ENCODE results near the gene PEAK3.

Gene PEAK3

GRCh38 chr19:2315121-2315817, 33.3 kb upstream of the PEAK3 start:
- no peak for DNase-seq (ENCODE audit: low read depth in 2 of 2)

- DNase-seq (ENCODE audit: low read depth in 2 of 2), result no peak
These were observed 31.0 kb upstream of the PEAK3 start for GRCh38 chr19:2312820-2313501.

GRCh38 chr19:2311093-2311492, 29.1 kb upstream of the PEAK3 start:
- no peak for DNase-seq (ENCODE audit: low read depth in 2 of 2)

GRCh38 chr19:2309734-2310362, 27.9 kb upstream of the PEAK3 start:
- no peak for DNase-seq (ENCODE audit: low read depth in 2 of 2)

GRCh38 chr19:2308114-2308556, 26.2 kb upstream of the PEAK3 start, which contains the start of gene LINGO3:
Gene LINGO3, minus strand, starts transcription at chr19:2308154. Its CDS starts 16,378 bp downstream, at chr19:2291776.
- no peak for DNase-seq (ENCODE audit: low read depth in 2 of 2)

GRCh38 chr19:2307518-2308012, 25.6 kb upstream of the PEAK3 start:
- DNase-seq (ENCODE audit: low read depth in 2 of 2), result no peak

GRCh38 chr19:2306971-2307370, 25.0 kb upstream of the PEAK3 start:
- DNase-seq (ENCODE audit: low read depth in 2 of 2), result no peak

- no peak for DNase-seq (ENCODE audit: low read depth in 2 of 2)
These were observed 24.4 kb upstream of the PEAK3 start for GRCh38 chr19:2306281-2306806.

GRCh38 chr19:2305452-2306280, 23.7 kb upstream of the PEAK3 start:
- no peak for DNase-seq (ENCODE audit: low read depth in 2 of 2)

GRCh38 chr19:2303211-2303798, 21.3 kb upstream of the PEAK3 start:
- no peak for DNase-seq (ENCODE audit: low read depth in 2 of 2)

GRCh38 chr19:2302319-2303210, 20.6 kb upstream of the PEAK3 start:
- DNase-seq (ENCODE audit: low read depth in 2 of 2), result no peak

GRCh38 chr19:2300533-2300932, 18.6 kb upstream of the PEAK3 start:
- DNase-seq (ENCODE audit: low read depth in 2 of 2), result no peak

- no peak for DNase-seq (ENCODE audit: low read depth in 2 of 2)
These were observed 14.2 kb upstream of the PEAK3 start for GRCh38 chr19:2296141-2296540.

GRCh38 chr19:2294687-2295335, 12.8 kb upstream of the PEAK3 start:
- DNase-seq (ENCODE audit: low read depth in 2 of 2), result no peak

GRCh38 chr19:2291185-2291751, 9.3 kb upstream of the PEAK3 start:
- DNase-seq (ENCODE audit: low read depth in 2 of 2), result no peak

- DNase-seq (ENCODE audit: low read depth in 2 of 2), result no peak
These were observed 8.6 kb upstream of the PEAK3 start for GRCh38 chr19:2290441-2291184.

GRCh38 chr19:2289714-2290435, 7.9 kb upstream of the PEAK3 start:
- no peak for DNase-seq (ENCODE audit: low read depth in 2 of 2)

Measured in activated CD8-positive, alpha-beta memory T cell treated with anti-CD3 and anti-CD28 coated beads for 4 hours (primary cell).